Thyroid gland (tissue), 4 donors: ENCODE results near the gene MTG1. TPM values are rescaled to one million over a fixed set of nuclear protein-coding genes. Genes with fewer than 3 reads are reported as not detected.

Experiments used
- DNase-seq, 2 donors: peaks; one replicate each; pipeline ENCODE4 v3.0.0-alpha.2; 2019
- H3K27ac ChIP-seq, 3 donors: fragments of 200-600 bp; sonication (generic); 1 replicate in 2 of 3; 2 replicates in 1 of 3; pipeline ENCODE4 v1.5.1; 2016 to 2019; ENCODE audit warnings: mild to moderate bottlenecking in 1 of 3, moderate library complexity in 1 of 3
- H3K27me3 ChIP-seq: fragments of 200-600 bp; sonication (generic); one replicate; pipeline ENCODE4 v1.5.1; 2019
- H3K36me3 ChIP-seq, 2 donors: fragments of 200-600 bp; sonication (generic); one replicate each; pipeline ENCODE4 v1.5.1; 2016 to 2019
- H3K4me1 ChIP-seq, 2 donors: fragments of 200-600 bp; sonication (generic); one replicate each; pipeline ENCODE4 v1.5.1; 2017 to 2019
- H3K4me3 ChIP-seq, 3 donors: fragments of 200-600 bp; sonication (generic); replicated peaks in 1 of 3; 1 replicate in 2 of 3; 2 replicates in 1 of 3; pipeline ENCODE4 v1.5.1; 2016; ENCODE audit warnings: mild to moderate bottlenecking in 1 of 3
- H3K9me3 ChIP-seq: fragments of 200-600 bp; sonication (generic); one replicate; pipeline ENCODE4 v1.5.1; 2017
- POLR2A ChIP-seq, 2 donors: fragments of 450-650 bp; IDR thresholded peaks; one replicate each; pipeline ENCODE4 v1.6.1; 2017; ENCODE audit warnings: antibody characterized with exemption in 2 of 2, mild to moderate bottlenecking in 2 of 2, moderate library complexity in 1 of 2
- WGBS, 2 donors: methylation state at CpG; one replicate each; pipeline ENCODE4 v1.1.5; 2017; 5-methylcytosine and 5-hydroxymethylcytosine counted together
- intact Hi-C: fragments of 100-400 bp; cut with DNase I; formaldehyde crosslinking; loops from one replicate; pipeline ENCODE4 v1.15.1; 2023
- total RNA-seq, 4 donors: library from RNA; depleted of rRNA; stranded (reverse); fragments of >200 nt; gene quantifications; one replicate each; pipeline ENCODE4 v1.2.3, GENCODE V29; 2016
- TF ChIP-seq, protein P1 (sequence below), 6 experiments: fragments of 200-600 bp in 3 of 6; fragments of 450-650 bp in 3 of 6; sonication (generic) in 3 of 6; IDR thresholded peaks; one replicate each; pipeline ENCODE4 v1.5.1; 2016 to 2019; ENCODE audit warnings: antibody characterized with exemption in 6 of 6, mild to moderate bottlenecking in 2 of 6, inconsistent platforms in 1 of 6, moderate library complexity in 1 of 6

MTG1 gene
- total RNA-seq, 4 donors from 2014 or later, result 23.8 to 40.8 (median 35.0) TPM

DNA sequence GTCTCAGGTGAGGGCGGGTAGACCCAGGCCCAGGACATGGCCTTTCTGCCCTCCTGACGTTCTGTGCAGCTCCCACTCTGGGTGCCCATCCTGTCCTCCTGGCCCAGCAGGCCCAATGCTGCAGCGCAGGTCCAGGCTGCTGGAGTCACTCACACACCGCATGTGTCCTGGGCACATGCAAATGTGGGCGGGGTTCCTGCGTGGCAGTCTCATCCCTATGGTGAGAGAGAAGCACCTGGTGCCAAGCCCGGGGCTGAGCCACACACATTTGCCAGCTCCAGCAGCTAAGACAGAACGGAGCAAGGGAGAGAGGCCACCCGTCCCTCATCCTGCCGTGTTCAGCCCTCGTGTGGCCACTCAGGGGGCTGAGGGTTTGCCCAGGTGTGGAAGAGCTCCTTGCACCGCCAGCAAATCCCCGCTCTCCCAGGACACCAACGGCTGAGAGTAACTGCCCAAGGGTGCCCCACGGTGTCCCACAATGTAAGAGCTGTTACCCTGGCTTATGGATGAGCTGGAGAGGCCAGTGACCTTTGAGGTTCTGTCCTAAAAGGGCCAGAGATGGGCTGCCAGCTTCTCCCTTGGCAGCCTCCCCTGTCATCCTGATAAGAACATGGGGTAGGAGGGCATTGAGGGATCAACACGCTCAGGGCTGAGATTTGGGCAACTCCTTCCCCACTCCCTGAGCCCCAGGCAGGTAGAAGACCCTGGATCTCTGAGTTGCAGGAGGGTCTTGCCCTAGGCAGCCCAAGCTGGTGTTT is 40.6 kb upstream of the MTG1 start:
- Histone ChIP-seq H3K4me1 (peaks cover 0 to 15% of the 10 kb centered on the region in 2 donors), H3K27me3 (no peaks in the 10 kb centered on the region), H3K36me3 (no peaks in the 10 kb centered on the region), H3K9me3 (no peaks in the 10 kb centered on the region), H3K4me3 (no peak overlapping the region), H3K27ac (no peak overlapping the region)
- intact Hi-C loops, result no loop called here
- 82 to 85% methylated on average over 5 to 16 of the region's 16 CpGs for WGBS, 2 donors
- TF ChIP-seq POLR2A (IDR thresholded peaks at IDR 0.05), result no peak
- TF ChIP-seq, protein P1, sequence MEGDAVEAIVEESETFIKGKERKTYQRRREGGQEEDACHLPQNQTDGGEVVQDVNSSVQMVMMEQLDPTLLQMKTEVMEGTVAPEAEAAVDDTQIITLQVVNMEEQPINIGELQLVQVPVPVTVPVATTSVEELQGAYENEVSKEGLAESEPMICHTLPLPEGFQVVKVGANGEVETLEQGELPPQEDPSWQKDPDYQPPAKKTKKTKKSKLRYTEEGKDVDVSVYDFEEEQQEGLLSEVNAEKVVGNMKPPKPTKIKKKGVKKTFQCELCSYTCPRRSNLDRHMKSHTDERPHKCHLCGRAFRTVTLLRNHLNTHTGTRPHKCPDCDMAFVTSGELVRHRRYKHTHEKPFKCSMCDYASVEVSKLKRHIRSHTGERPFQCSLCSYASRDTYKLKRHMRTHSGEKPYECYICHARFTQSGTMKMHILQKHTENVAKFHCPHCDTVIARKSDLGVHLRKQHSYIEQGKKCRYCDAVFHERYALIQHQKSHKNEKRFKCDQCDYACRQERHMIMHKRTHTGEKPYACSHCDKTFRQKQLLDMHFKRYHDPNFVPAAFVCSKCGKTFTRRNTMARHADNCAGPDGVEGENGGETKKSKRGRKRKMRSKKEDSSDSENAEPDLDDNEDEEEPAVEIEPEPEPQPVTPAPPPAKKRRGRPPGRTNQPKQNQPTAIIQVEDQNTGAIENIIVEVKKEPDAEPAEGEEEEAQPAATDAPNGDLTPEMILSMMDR (IDR thresholded peaks at IDR 0.05), result no peak
- no peak for DNase-seq

DNA sequence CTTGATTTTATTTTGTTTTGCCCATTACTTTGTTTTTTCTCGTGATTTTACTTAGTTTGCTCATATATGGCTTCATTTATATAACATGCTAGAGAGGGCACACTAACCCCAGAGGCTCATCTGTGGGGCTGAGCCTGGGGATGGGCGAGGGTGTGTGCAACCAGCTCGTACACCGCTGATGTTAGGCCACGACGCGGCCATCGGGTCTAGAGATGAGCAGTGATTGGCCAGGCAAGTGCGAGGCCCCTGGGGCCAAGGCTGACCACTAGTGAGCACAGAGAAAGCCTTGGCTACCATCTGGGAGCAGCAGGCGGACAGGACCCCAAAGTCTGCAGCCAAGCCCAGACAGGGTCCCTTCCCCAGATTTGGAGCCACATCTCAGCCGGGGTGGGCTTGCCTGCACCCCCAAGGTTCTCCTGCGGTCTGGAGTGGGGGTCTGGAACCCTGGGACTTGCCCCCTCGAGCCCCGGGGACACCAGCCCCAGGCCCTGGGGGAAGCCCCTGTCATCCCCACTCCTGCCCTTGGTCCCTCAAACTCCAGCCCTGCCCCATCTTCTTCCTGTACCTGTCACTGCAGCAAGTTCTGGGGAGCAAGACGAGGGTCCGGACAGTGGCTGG is 39.9 kb upstream of the MTG1 start:
- Histone ChIP-seq H3K27ac (no peak overlapping the region), H3K4me3 (no peak overlapping the region), H3K36me3 (no peaks in the 10 kb centered on the region), H3K4me1 (peaks cover 0 to 15% of the 10 kb centered on the region in 2 donors), H3K27me3 (no peaks in the 10 kb centered on the region), H3K9me3 (no peaks in the 10 kb centered on the region)
- 86 to 94% methylated on average over 13 to 14 of the region's 16 CpGs for WGBS, 2 donors
- DNase-seq, result no peak
- intact Hi-C loops, result no loop called here
- TF ChIP-seq POLR2A (IDR thresholded peaks at IDR 0.05), result no peak
- TF ChIP-seq, protein P1 (IDR thresholded peaks at IDR 0.05), result no peak

DNA sequence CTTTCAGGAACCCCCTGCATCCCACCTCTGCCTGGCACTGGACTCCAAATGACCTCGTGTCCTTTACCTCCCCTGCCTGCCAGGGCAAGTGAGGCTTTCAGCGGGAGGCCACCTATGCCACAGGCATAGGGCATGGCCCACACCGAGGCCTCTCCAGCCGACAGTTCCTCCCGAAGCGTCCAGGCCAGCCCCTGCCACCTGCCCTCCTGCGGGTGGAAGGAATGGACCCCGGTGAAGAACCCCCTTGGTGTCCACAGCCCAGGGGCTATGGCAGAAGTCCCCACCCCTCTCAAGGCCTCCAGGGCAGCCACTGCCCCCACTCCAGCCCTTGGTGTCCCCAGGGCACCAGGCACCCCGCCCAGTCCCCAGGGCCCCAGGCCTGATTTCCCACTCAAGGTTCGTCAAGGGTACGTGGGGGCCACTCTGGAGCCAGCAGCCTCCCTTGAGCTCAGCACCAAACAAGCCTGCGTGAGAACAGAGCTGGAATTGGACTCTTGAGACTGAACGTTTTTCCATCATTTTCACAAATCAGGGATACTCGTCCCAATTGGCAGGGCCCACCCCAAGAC is 39.2 kb upstream of the MTG1 start:
- DNase-seq, result no peak
- no peaks in the 10 kb centered on the region for H3K36me3 ChIP-seq
- intact Hi-C loops, result no loop called here

DNA sequence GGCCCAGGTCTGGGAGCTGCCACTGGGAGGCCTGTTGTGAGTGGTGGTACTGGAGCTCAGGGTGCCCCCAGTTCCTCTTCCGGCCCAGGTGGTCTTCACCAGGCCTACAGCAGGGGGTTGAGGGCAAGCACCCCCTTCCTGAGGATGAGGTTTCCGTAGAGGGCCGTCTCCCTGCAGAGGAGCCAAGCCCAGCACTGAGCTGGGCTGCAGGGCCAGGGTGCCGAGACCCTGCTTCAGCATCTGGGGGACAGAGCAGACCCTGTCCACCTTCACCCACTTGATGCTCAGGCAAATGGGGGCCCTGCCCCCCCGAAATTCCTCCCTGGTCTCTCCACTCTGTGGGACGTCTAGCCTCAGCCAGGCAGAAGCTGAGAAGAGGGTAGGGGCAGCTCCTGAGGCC is 38.7 kb upstream of the MTG1 start:
- Histone ChIP-seq H3K9me3 (no peaks in the 10 kb centered on the region), H3K4me1 (peaks cover 0 to 15% of the 10 kb centered on the region in 2 donors), H3K27me3 (no peaks in the 10 kb centered on the region), H3K27ac (no peak overlapping the region), H3K4me3 (no peak overlapping the region), H3K36me3 (no peaks in the 10 kb centered on the region)
- intact Hi-C loops, result no loop called here
- TF ChIP-seq, protein P1 (IDR thresholded peaks at IDR 0.05), result no peak
- TF ChIP-seq POLR2A (IDR thresholded peaks at IDR 0.05), result no peak
- no peak for DNase-seq
- WGBS, 2 donors, result 97 to 100% methylated on average over 4 to 5 of the region's 6 CpGs

More for the DNA sequence above, 39.2 kb upstream of the MTG1 start:
- no peaks in the 10 kb centered on the region for H3K9me3 ChIP-seq
- 87 to 94% methylated on average over 3 to 8 of the region's 14 CpGs for WGBS, 2 donors
- no peaks in the 10 kb centered on the region for H3K27me3 ChIP-seq
- H3K4me3 ChIP-seq, result no peak overlapping the region
- peaks cover 0 to 15% of the 10 kb centered on the region in 2 donors for H3K4me1 ChIP-seq
- H3K27ac ChIP-seq, result no peak overlapping the region
- TF ChIP-seq, protein P1 (IDR thresholded peaks at IDR 0.05), result no peak
- TF ChIP-seq POLR2A (IDR thresholded peaks at IDR 0.05), result no peak

DNA sequence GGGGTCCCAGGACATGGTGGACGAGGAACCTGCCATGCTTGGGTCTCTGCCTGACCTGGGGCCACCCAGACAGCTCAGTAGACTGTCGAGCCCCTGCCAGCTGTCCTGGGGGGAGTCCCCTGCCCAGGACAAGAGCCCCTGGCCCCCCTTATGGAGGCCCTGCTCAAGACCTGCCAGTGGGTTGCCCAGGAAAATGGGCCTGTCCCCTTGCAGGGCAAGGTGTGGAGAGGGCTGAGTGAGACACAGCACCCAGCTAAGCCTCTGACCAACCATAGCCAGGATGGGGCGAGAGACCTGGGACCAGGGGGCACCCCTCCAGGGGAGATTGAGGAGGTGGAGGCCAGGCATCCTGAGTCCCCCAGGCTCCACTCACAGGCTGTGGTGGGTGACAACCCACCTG is 38.0 kb upstream of the MTG1 start:
- intact Hi-C loops, result no loop called here
- TF ChIP-seq POLR2A (IDR thresholded peaks at IDR 0.05), result no peak
- TF ChIP-seq, protein P1 (IDR thresholded peaks at IDR 0.05), result no peak
- H3K27me3 ChIP-seq, result no peaks in the 10 kb centered on the region
- 100% methylated on average over 2 of the region's 3 CpGs; no CpG with 5 or more reads in 1 of the 2 donors for WGBS, 2 donors
- H3K9me3 ChIP-seq, result no peaks in the 10 kb centered on the region
- H3K27ac ChIP-seq, result no peak overlapping the region
- peaks cover 0 to 15% of the 10 kb centered on the region in 2 donors for H3K4me1 ChIP-seq
- DNase-seq, result no peak
- H3K4me3 ChIP-seq, result no peak overlapping the region
- no peaks in the 10 kb centered on the region for H3K36me3 ChIP-seq
